Epidermal melanocyte (primary cell): ENCODE measurements around the gene PSME1.

Experiments
- DNase-seq: peaks from one replicate; pipeline ENCODE4 v3.0.0; 2011; ENCODE audit warnings: low spot score; ENCODE audit not compliant: insufficient read length

PSME1 gene

DNA sequence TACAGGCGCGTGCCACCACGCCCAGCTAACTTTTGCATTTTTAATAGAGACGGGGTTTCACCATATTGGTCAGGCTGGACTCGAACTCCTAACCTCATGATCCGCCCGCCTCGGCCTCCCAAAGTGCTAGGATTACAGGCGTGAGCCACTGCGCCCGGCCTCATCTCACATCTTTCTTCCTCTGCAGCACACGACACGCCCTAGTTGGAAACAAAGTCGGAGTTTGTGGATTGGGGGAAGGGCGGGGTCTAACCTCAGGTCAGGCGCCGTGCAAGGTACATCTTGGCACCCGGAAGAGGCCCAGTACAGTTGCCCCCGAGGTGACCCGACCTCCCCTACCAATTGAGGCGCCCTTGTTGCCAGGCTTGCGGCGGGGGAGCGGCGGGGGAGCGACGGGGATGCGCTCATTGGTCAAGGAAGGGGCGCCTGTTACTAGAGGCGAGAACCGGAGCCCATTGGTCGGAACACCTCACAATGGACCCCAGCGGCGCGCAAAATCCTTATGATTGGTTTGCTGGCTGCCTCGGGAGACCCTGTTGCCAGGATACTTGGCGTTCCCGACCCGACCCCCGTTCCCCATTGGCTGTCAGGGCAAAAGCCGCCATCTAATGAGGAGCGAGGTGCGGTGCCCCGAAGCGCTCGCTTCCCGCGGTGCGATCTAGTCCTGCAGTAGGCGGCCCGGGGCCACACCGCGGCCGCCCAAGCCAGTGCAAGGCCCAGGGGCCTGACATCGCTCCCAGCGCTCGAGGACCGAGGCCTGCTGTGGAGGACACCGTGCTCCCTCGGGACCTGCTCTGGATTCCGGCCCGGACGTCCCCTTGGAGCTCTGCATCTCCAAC lies 35.6 kb downstream of the PSME1 start, which contains the start of gene REC8:
Gene REC8 (plus strand): TSS at position 659 of the 839 bp plus-strand sequence. CDS start 473 bp downstream, outside the sequence.
- DNase-seq, result peak; percentile 55

GRCh38 chr14:24172261-24172860 lies 36.4 kb downstream of the PSME1 start:
- no peak for DNase-seq

DNA sequence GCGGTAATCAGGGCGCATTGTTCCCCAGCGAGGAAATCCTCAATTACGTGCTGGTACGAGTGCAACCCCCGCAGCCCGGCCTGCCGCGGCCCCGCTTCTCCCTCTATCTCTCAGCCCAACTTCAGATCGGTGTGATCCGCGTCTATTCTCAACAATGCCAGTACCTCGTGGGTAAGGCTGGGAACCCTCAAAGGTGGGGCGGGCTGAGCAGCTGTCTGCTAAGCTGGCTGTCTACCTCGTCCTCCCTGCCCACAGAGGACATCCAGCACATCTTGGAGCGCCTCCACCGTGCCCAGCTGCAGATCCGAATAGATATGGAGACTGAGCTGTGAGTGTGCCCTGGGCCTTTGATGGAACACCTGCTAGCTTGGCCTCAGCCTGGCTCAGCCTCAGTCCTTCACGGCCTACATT lies 36.9 kb downstream of the PSME1 start:
- DNase-seq, result no peak

DNA sequence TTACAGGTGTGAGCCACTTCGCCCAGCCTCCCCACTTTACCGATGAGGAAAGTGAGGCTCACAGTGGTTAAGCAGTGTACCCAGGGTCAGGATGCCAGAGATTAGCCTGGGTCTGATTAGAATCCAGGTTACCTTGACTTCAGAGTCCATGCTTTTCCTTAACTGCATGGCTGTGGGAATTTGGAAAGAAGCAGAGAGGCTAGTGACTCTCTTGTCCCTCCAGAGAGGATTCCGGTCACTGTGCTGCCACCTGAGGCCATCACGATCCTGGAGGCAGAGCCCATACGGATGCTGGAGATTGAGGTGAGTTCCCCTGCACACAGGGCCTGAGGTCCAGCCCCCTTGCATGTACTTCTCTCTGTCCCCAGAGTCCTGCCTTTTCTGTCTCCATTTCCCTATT lies 40.6 kb downstream of the PSME1 start:
- no peak for DNase-seq

- no peak for DNase-seq
Observed at GRCh38 chr14:24177041-24177825, 41.2 kb downstream of the PSME1 start.

GRCh38 chr14:24177891-24178290 lies 41.9 kb downstream of the PSME1 start:
- no peak for DNase-seq

DNA sequence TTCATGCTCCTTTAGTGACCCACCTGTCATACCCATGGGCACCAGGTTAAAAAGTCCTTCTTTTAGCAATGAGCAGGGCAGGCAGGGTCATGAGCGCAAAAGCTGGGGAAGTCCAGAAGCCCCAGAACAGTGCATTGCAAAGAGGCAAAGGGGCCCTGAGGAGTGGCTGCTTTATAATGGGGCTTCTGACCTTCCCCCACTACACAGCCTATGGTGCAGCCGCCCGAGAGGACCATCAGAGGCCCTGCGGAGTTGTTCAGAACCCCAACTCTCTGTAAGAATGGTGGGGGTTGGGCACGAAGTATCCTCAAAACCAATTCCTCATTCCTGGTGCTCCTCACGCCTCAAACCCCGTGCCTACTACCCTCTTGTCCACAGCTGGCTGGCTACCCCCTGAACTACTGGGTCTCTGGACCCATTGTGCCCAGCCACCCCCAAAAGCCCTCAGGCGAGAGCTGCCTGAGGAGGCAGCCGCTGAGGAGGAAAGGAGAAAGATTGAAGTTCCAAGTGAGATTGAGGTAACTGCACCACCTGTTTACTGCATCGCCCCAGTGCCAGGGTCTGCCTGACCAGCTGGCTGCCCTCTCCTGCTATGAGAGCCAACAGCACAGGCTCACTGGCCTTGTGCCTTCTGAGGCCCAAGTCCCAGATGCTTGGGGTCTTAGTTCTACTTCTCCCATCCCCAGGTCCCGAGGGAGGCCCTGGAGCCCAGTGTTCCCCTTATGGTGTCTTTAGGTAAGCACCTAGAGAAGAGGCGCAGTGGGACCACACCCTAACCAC lies 42.6 kb downstream of the PSME1 start:
- DNase-seq, result no peak

DNA sequence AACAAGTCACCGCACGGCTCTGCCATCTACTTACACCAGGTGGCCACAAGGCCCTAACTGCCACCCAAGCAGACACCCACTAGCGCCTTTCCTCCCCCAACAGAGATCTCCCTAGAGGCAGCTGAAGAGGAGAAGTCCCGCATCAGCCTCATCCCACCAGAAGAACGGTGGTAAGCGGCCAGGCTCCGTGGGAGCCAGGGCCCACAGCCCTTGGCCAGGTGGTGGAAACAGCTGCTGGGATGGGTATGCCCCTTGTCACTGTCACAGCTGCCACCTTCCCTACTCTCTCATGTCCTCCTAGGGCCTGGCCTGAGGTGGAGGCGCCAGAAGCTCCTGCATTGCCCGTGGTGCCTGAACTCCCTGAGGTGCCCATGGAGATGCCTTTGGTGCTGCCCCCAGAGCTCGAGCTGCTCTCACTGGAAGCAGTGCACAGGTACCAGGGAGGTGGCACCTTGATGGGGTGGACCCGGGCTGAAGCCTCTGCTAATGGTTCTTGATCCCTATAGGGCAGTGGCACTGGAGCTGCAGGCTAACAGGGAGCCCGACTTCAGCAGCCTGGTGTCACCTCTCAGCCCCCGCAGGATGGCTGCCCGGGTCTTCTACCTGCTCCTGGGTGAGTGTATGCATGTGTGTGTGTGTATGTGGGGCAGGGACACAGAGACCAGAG lies 43.4 kb downstream of the PSME1 start:
- no peak for DNase-seq

GRCh38 chr14:24179961-24180796 lies 44.2 kb downstream of the PSME1 start:
- DNase-seq, result no peak

GRCh38 chr14:24181371-24182077 lies 45.5 kb downstream of the PSME1 start:
- DNase-seq, result no peak

DNA sequence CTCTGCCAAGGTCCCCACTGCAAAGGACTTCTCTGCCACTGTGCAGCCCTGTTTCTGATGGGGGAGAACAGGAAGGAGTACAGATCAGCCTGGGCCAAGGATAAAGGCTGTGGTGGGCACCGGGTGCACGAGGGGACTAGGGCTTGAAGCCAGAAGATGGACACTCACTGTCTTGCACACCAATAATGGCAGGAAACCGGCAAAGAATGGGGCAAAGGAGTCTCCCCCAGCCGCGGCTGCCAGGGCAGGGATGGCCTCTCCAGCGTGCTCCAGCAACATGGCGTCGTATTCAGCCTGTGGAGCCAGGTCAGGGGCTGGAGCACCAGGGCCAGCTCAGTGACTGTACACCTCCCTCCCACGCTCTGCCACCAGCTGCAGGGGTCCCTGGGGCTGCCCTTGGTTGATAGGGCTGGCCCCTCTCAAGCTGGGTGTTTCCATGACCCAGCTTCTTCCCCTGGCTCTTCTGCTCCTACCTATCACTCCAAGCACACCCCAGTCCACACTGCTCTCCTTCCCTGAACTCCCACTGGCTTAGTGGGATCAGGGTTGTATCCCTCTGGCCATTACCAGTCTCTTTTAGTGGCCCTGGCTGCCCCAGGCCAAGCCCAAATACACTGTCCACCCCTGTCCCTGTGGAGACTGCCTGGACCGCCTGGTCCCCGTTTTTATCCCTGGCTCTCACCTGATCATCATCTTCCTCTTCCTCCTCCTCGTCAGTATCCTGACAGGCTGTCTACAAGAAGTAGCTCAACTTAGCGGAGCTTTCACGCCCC lies 46.3 kb downstream of the PSME1 start:
- no peak for DNase-seq

- no peak for DNase-seq
Observed at GRCh38 chr14:24183014-24183481, 47.1 kb downstream of the PSME1 start.

- DNase-seq, result no peak
Observed at GRCh38 chr14:24184104-24184970, 48.3 kb downstream of the PSME1 start.

GRCh38 chr14:24185026-24185425 lies 49.0 kb downstream of the PSME1 start:
- no peak for DNase-seq

DNA sequence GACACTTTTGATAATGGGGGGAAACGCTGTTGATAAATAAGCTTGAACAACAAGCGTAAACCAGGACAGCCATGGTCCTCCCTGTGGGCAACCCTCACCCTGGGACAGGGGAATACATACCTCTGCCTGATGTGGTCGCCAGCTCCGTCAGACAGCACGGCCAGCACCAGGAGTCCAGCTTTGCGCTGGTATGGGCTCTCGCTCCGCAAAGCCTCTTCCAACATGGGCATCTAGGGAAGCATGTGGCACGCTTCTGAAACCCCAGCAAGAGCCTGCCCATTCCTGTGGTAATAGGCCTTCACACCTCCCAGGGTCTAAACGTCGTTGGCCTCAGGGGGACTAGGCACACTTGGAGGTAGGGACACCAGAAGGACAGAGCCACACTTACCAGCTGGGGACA lies 49.7 kb downstream of the PSME1 start:
- DNase-seq, result no peak

- DNase-seq, result no peak
Observed at GRCh38 chr14:24186831-24187538, 51.0 kb downstream of the PSME1 start.

- no peak for DNase-seq
Observed at GRCh38 chr14:24187539-24187915, 51.5 kb downstream of the PSME1 start.
